Transverse colon (tissue), 4 donors: ENCODE data around the gene ROR1.
"Not testable (repeated sequence)": the region's sequence is repeated elsewhere in the genome, so short reads cannot be mapped to it uniquely, and the experiment has no call there.

ENCODE experiments used
- CTCF ChIP-seq, 5 experiments: fragments of 200-600 bp in 3 of 5; fragments of 450-650 bp in 2 of 5; sonication (generic) in 3 of 5; IDR thresholded peaks; 1 replicate in 2 of 5; 2 replicates in 3 of 5; pipeline ENCODE4 v1.5.1; 2016 to 2017; ENCODE audit warnings: antibody characterized with exemption in 5 of 5, inconsistent platforms in 3 of 5, mild to moderate bottlenecking in 2 of 5, moderate library complexity in 1 of 5
- POLR2A ChIP-seq: fragments of 450-650 bp; IDR thresholded peaks from one replicate; pipeline ENCODE4 v1.6.1; 2016; ENCODE audit warnings: antibody characterized with exemption, mild to moderate bottlenecking, moderate library complexity
- POLR2AphosphoS5 ChIP-seq, 3 donors: sonication (generic); formaldehyde crosslinking; IDR thresholded peaks; one replicate each; pipeline ENCODE4 v1.6.1; 2016; ENCODE audit warnings: antibody characterized with exemption in 3 of 3

- not testable (repeated sequence) for TF ChIP-seq CTCF (IDR thresholded peaks at IDR 0.05); POLR2AphosphoS5 (IDR thresholded peaks at IDR 0.05); POLR2A
Measured at GRCh38 chr1:63826246-63826861, 52.5 kb downstream of the ROR1 start.
